ENCODE data around the gene CLIP1.
"Not testable (repeated sequence)": the region's sequence is repeated elsewhere in the genome, so short reads cannot be mapped to it uniquely, and the experiment has no call there.

CLIP1 gene

GRCh38 chr12:122275459-122275858 is 147.0 kb downstream of the CLIP1 start:
- no peak overlapping the region for H3K4me3 ChIP-seq (ENCODE audit: low read length)
- peaks cover 17% of the 10 kb centered on the region for H3K36me3 ChIP-seq (ENCODE audit: control insufficient read depth, insufficient read depth, low read length)

GRCh38 chr12:122266230-122266901 is 156.1 kb downstream of the CLIP1 start, which contains the start of gene VPS33A:
TSS of gene VPS33A (minus strand) at chr12:122266494. CDS start at chr12:122266408, 86 bp downstream.
- H3K4me1 ChIP-seq (ENCODE audit: control insufficient read depth, insufficient read depth, low read length), result peaks cover 4% of the 10 kb centered on the region
- H3K4me3 ChIP-seq (ENCODE audit: low read length), result peak within 1 kb of the TSS; percentile 99
- no peaks in the 10 kb centered on the region for H3K27me3 ChIP-seq (ENCODE audit: control insufficient read depth, insufficient read depth, low read length)
- peak within 1 kb of the TSS; percentile 82 for H3K9ac ChIP-seq (ENCODE audit: low read length)
- H3K36me3 ChIP-seq (ENCODE audit: control insufficient read depth, insufficient read depth, low read length), result peaks cover 2% of the 10 kb centered on the region
- H3K27ac ChIP-seq (ENCODE audit: low read depth, low read length), result peak within 1 kb of the TSS; percentile 91

More at GRCh38 chr12:122275459-122275858, 147.0 kb downstream of the CLIP1 start:
- Histone ChIP-seq H3K27ac (ENCODE audit: low read depth, low read length) (no peak overlapping the region), H3K4me1 (ENCODE audit: control insufficient read depth, insufficient read depth, low read length) (no peaks in the 10 kb centered on the region), H3K9ac (ENCODE audit: low read length) (no peak overlapping the region), H3K27me3 (ENCODE audit: control insufficient read depth, insufficient read depth, low read length) (no peaks in the 10 kb centered on the region)

- Histone ChIP-seq H3K4me3 (ENCODE audit: low read length) (peak overlapping the region; percentile 99), H3K36me3 (ENCODE audit: control insufficient read depth, insufficient read depth, low read length) (peaks cover 6% of the 10 kb centered on the region), H3K27ac (ENCODE audit: low read depth, low read length) (peak overlapping the region; percentile 91), H3K9ac (ENCODE audit: low read length) (peak overlapping the region; percentile 82), H3K27me3 (ENCODE audit: control insufficient read depth, insufficient read depth, low read length) (no peaks in the 10 kb centered on the region), H3K4me1 (ENCODE audit: control insufficient read depth, insufficient read depth, low read length) (peaks cover 4% of the 10 kb centered on the region)
Observed at GRCh38 chr12:122265886-122266229, 156.6 kb downstream of the CLIP1 start.

GRCh38 chr12:122265476-122265875 is 157.0 kb downstream of the CLIP1 start:
- H3K27ac ChIP-seq (ENCODE audit: low read depth, low read length), result peak overlapping the region; percentile 91
- peaks cover 6% of the 10 kb centered on the region for H3K36me3 ChIP-seq (ENCODE audit: control insufficient read depth, insufficient read depth, low read length)
- H3K4me1 ChIP-seq (ENCODE audit: control insufficient read depth, insufficient read depth, low read length), result peaks cover 4% of the 10 kb centered on the region
- H3K4me3 ChIP-seq (ENCODE audit: low read length), result peak overlapping the region; percentile 99
- H3K9ac ChIP-seq (ENCODE audit: low read length), result peak overlapping the region; percentile 82
- no peaks in the 10 kb centered on the region for H3K27me3 ChIP-seq (ENCODE audit: control insufficient read depth, insufficient read depth, low read length)

- H3K27ac ChIP-seq (ENCODE audit: low read depth, low read length); H3K27me3 ChIP-seq (ENCODE audit: control insufficient read depth, insufficient read depth, low read length); H3K4me3 ChIP-seq (ENCODE audit: low read length); H3K4me1 ChIP-seq (ENCODE audit: control insufficient read depth, insufficient read depth, low read length); H3K9ac ChIP-seq (ENCODE audit: low read length); H3K36me3 ChIP-seq (ENCODE audit: control insufficient read depth, insufficient read depth, low read length): not testable (repeated sequence)
Observed at GRCh38 chr12:122260735-122261134, 161.7 kb downstream of the CLIP1 start.

GRCh38 chr12:122258939-122259338 is 163.5 kb downstream of the CLIP1 start:
- not testable (repeated sequence) for H3K9ac ChIP-seq (ENCODE audit: low read length); H3K27ac ChIP-seq (ENCODE audit: low read depth, low read length); H3K4me1 ChIP-seq (ENCODE audit: control insufficient read depth, insufficient read depth, low read length); H3K4me3 ChIP-seq (ENCODE audit: low read length); H3K36me3 ChIP-seq (ENCODE audit: control insufficient read depth, insufficient read depth, low read length); H3K27me3 ChIP-seq (ENCODE audit: control insufficient read depth, insufficient read depth, low read length)

GRCh38 chr12:122258462-122258861 is 164.0 kb downstream of the CLIP1 start:
- H3K4me1 ChIP-seq (ENCODE audit: control insufficient read depth, insufficient read depth, low read length); H3K36me3 ChIP-seq (ENCODE audit: control insufficient read depth, insufficient read depth, low read length); H3K9ac ChIP-seq (ENCODE audit: low read length); H3K27me3 ChIP-seq (ENCODE audit: control insufficient read depth, insufficient read depth, low read length); H3K4me3 ChIP-seq (ENCODE audit: low read length); H3K27ac ChIP-seq (ENCODE audit: low read depth, low read length): not testable (repeated sequence)

GRCh38 chr12:122250536-122250935 is 171.9 kb downstream of the CLIP1 start:
- Histone ChIP-seq H3K9ac (ENCODE audit: low read length) (no peak overlapping the region), H3K27ac (ENCODE audit: low read depth, low read length) (no peak overlapping the region), H3K27me3 (ENCODE audit: control insufficient read depth, insufficient read depth, low read length) (no peaks in the 10 kb centered on the region), H3K36me3 (ENCODE audit: control insufficient read depth, insufficient read depth, low read length) (peaks cover 5% of the 10 kb centered on the region), H3K4me1 (ENCODE audit: control insufficient read depth, insufficient read depth, low read length) (no peaks in the 10 kb centered on the region), H3K4me3 (ENCODE audit: low read length) (no peak overlapping the region)

- H3K4me1 ChIP-seq (ENCODE audit: control insufficient read depth, insufficient read depth, low read length), result no peaks in the 10 kb centered on the region
- H3K4me3 ChIP-seq (ENCODE audit: low read length), result no peak overlapping the region
- H3K9ac ChIP-seq (ENCODE audit: low read length), result no peak overlapping the region
- peaks cover 5% of the 10 kb centered on the region for H3K36me3 ChIP-seq (ENCODE audit: control insufficient read depth, insufficient read depth, low read length)
- no peak overlapping the region for H3K27ac ChIP-seq (ENCODE audit: low read depth, low read length)
- H3K27me3 ChIP-seq (ENCODE audit: control insufficient read depth, insufficient read depth, low read length), result no peaks in the 10 kb centered on the region
Observed at GRCh38 chr12:122250047-122250446, 172.4 kb downstream of the CLIP1 start.

GRCh38 chr12:122245553-122245952 is 176.9 kb downstream of the CLIP1 start:
- H3K9ac ChIP-seq (ENCODE audit: low read length), result no peak overlapping the region

GRCh38 chr12:122244565-122245371 is 177.7 kb downstream of the CLIP1 start:
- H3K4me3 ChIP-seq (ENCODE audit: low read length), result no peak overlapping the region
- no peak overlapping the region for H3K27ac ChIP-seq (ENCODE audit: low read depth, low read length)
- H3K4me1 ChIP-seq (ENCODE audit: control insufficient read depth, insufficient read depth, low read length), result no peaks in the 10 kb centered on the region
- no peak overlapping the region for H3K9ac ChIP-seq (ENCODE audit: low read length)
- H3K27me3 ChIP-seq (ENCODE audit: control insufficient read depth, insufficient read depth, low read length), result no peaks in the 10 kb centered on the region
- peaks cover 10% of the 10 kb centered on the region for H3K36me3 ChIP-seq (ENCODE audit: control insufficient read depth, insufficient read depth, low read length)

More at GRCh38 chr12:122245553-122245952, 176.9 kb downstream of the CLIP1 start:
- Histone ChIP-seq H3K36me3 (ENCODE audit: control insufficient read depth, insufficient read depth, low read length) (peaks cover 8% of the 10 kb centered on the region), H3K4me1 (ENCODE audit: control insufficient read depth, insufficient read depth, low read length) (no peaks in the 10 kb centered on the region), H3K27ac (ENCODE audit: low read depth, low read length) (no peak overlapping the region), H3K4me3 (ENCODE audit: low read length) (no peak overlapping the region), H3K27me3 (ENCODE audit: control insufficient read depth, insufficient read depth, low read length) (no peaks in the 10 kb centered on the region)

- Histone ChIP-seq H3K9ac (ENCODE audit: low read length) (no peak overlapping the region), H3K27me3 (ENCODE audit: control insufficient read depth, insufficient read depth, low read length) (no peaks in the 10 kb centered on the region), H3K4me1 (ENCODE audit: control insufficient read depth, insufficient read depth, low read length) (no peaks in the 10 kb centered on the region), H3K36me3 (ENCODE audit: control insufficient read depth, insufficient read depth, low read length) (peaks cover 7% of the 10 kb centered on the region), H3K27ac (ENCODE audit: low read depth, low read length) (no peak overlapping the region), H3K4me3 (ENCODE audit: low read length) (no peak overlapping the region)
Observed at GRCh38 chr12:122243965-122244364, 178.5 kb downstream of the CLIP1 start.
